ENCODE data around the gene CDKAL1.

DNA sequence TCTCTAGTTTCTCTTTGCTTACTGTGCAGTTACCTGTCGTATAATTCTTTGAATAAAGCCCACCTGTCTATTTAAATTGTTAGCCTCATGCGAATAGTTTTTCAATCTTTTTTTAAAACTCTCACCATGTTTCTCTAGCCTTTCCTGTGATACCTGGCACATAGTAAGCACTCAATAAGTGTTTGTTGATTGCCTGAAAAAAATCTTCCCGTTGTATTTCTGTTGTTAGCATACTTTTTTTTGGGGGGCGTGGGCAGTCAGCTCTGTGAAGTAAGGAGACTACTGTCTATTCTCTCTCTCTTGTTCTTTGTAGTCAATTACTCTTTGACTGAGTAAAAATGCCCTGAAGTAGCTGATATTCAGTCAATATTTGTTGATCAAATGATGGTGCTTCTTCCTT is 205.8 kb downstream of the CDKAL1 start:
- TF ChIP-seq CTCF (IDR thresholded peaks at IDR 0.05; ENCODE audit: low read depth, low read length) (no peak), EZH2phosphoT487 (IDR thresholded peaks at IDR 0.05; ENCODE audit: low read depth) (no peak)
